EL (cell line): Measurements from ENCODE around the gene COPRS.

Experiments
- DNase-seq: peaks from one replicate; pipeline ENCODE4 v3.0.0-alpha.2; 2016

COPRS gene, protein sequence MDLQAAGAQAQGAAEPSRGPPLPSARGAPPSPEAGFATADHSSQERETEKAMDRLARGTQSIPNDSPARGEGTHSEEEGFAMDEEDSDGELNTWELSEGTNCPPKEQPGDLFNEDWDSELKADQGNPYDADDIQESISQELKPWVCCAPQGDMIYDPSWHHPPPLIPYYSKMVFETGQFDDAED

DNA sequence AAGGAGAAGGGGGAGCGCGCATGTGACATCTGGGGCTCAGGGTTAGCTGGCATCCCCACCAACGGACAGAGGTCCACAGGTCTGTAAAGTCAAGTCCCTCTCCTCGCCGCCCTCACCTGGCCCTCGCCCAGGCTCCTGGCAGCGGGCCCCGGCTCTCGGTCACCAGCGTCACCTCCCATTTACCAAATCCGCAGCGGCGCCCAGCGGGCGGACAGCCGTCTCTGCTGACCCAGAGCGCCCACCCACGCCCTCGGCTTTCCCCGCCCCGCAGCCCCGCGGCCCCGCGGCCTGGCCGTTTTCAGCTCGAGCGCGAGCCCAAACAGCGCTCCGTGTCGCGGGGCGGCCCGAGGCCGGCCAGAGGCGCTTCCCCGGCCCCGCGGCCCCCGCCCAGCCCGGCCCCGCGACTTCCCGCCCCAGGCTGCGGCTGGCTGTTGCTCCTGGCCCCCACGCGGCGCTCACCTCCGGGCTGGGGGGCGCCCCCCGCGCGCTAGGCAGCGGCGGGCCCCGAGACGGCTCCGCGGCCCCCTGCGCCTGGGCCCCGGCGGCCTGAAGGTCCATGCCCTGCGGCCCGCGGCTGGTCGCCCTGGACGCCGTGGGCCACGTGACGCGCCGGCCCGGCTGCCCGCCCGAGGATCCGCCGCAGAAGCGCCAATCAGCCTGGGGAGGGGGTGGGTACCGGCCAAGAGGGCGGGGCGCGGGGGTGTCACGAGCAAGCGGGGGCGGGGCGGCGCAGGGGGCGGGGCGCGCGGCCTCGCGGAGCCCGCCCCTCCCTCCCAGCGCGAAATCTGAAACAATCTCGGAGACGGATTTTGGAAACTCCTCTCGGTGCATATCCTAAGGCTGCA lies at the start of gene COPRS:
Gene COPRS (minus strand): TSS at position 603 of the 845 bp plus-strand sequence. CDS start 45 bp downstream, at position 558.
- DNase-seq: peak; percentile 89

DNA sequence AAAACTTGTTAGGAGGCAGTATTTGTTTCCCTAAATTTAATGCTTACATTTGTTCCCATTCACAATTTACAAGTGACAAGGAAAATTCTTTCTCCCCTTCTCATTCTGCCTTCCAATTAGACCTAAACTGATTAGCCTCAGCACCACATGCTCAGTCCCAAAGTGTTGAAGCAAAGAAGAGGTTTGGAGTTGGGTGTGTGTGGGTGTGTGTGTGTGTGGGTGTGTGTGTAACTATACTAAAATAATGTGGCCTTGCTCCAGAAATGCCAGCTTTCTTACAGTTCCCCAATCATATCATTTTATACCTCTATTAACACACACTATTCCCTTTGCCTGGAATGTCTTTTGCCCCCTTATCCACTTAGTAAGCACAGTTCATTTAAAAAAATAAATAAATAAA lies 49.3 kb upstream of the COPRS start:
- no peak for DNase-seq

DNA sequence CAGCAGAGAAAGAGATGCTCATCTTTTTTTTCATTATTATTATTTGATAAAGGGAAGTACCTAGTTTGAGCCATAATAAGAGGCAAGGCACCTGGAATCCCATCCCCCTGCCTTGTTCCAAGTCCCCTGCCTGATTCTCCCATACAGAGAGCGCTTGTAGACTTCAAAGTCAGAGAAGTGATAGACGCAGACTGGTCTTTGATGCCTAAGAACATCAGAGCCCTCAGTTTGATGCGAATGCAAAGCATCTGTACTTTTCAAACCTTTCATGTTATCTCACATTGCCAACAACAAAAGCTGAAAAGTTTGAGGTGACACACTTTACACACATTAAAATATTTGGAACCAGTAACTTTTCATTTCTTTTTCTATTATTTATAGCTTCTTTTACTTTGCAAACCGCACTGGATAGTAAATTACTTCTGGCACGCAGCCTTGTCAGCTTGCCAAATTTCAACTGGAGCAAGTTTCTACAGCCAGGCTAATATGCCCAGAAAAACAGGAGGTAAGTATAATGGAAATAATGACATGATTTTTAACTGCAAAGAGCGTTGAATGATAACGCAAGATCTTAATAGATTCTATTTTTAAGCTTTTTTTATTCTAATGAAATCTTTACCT lies 48.4 kb upstream of the COPRS start:
- DNase-seq: peak; percentile 54

DNA sequence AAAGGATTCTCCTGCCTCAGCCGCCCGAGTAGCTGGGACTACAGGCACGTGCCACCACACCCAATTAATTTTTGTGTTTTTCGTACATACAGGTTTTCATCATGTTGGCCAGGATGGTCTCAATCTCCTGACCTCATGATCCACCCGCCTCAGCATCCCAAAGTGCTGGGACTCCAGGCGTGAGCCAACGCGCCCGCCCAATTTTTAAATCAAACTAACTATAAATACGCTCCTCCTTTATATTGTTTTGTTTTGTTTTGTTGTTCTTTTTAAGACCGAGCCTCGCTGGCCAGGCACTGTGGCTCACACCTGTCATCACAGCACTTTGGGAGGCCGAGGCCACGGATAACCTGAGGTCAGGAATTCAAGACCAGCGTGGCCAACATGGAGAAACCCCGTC lies 44.4 kb upstream of the COPRS start:
- no peak for DNase-seq

DNA sequence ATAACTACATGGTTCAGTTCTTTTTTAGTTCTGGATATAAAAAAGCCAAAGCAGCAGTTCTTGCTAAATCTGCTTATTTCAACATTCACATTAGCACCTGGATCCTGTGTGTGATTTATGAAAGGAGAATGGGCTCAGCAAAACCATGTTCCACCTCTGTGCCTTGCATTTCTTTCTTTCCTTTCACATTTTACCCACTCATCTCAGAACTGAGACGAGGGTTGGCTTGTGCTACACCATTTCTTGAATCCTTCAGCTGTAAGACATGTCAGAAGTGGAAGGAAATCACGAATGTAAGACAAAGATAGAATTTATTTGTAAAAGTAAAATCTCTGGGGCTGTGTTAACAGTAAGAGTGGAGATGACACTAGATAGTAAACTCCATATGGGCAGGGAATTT lies 43.6 kb upstream of the COPRS start:
- DNase-seq: no peak

DNA sequence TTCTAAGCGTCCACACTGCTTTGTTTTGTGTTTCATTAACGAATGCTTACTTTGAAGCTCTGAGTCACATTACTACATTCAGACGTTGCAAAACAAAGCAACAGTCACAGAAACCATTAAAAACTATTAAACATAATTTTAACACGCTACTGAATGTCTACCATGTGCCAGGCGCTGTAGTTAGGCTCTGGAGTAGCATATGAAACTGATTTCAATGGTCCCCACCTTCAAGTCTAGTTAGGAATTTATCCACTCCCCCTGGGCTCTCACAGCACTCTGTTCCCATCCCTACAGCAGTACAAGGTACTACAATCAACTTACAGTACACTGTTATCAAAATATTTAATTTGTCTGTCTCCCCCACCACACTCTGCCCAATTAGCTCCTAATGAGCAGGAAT lies 41.8 kb upstream of the COPRS start:
- peak; percentile 33 for DNase-seq

DNA sequence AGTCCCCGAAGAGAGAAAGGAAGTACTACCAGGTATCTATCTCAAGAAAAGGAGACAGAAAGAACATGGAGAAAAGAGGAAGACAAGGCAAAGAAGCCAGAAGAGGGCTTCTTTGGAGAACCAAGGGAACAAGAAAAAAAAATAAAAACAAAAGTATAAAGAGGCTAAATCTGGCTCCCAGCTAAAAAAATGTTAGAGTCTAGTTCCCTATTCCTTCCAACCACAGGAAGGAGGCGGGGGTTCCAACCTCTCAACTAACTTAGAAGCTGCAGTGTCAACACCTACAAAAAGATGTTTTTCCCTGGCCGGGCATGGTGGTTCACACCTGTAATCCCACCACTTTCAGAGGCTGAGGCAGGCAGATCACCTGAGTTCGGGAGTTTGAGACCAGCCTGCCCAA lies 29.1 kb upstream of the COPRS start:
- DNase-seq: no peak

DNA sequence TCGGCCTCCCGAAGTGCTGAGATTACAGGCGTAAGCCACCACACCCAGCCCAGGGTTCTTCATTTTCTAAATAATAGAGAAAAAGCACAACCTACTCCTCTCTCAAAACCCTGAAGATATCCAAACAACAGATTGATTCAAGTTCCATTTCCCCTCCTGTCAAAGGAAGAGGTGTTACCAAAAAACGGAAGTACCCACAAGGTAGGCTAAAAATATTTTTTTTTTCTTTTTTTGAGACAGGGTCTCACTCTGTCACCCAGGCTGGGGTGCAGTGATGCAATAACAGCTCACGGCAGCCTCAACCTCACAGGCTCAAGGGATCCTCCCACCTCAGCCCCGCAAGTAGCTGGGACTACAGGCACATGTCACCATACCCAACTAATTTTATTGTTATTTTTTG lies 23.5 kb upstream of the COPRS start:
- DNase-seq: no peak

DNA sequence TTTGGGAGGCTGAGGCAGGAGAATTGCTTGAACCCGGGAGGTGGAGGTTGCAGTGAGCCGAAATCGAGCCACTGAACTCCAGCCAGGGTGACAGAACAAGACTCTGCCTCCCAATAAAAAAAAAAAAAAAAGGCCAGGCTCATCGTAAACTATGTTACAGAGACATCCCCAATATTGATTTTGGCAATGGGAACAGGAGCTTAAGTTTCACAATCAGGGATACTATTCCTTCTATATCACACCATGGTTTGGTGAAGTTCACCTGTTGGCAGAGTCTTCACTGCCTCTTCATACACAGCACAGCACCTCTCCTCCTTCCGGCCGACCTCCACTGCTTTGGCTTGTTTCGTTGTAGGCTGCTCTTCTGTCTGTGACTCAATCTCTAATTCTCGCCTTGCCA lies 21.3 kb upstream of the COPRS start:
- DNase-seq: no peak

DNA sequence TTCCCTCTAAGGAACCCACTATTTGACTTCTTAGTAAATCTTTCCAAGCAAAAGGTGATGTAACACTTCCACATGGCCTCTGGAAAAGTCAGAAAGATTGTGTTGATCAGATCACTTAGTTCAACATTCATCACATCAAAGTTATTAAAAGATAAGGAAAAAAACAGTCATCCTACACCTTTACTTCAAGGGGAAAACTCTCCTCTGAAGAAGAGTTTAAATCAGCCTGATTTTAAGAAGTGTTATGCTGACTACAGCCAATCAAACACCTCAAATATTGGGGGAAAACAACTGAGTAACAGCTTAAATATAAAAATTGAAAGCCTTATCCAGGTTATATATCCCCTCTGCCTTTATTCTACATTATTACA lies 19.6 kb upstream of the COPRS start:
- no peak for DNase-seq

DNA sequence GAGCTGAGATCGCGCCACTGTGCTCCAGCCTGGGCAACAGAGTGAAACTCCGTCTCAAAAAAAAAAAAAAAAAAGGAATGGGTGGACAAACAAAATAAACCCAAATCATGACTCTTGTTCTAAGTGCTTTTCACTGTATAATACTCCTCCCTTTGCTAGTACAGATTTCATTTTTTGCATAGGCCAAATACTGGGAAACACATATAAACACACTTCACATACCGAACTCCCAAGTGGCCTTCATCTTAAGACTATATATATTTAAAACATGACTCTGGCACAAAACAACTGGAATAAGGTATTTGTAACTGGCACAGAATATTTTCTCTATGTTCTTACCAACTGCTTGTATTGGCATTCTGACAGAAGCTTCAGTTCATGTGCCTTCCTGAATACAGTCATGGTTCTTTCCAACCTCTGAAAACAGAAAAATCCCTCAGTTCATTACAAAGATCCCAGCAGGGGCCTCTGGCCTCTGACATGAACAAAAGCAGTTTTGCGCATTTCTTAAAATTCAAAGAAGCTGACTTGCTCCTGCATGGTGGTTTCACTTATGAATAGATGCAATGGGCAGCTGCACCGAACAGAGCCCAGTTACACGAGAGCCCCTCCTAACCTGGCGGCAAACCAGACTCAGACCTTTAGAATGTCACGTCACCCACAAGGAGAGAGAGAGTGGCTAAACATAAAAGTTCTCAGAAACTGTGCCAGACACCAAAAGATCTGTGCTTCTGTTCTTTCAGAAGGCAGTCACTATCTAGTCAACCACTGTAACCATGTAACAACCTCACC lies 19.1 kb upstream of the COPRS start:
- DNase-seq: no peak

DNA sequence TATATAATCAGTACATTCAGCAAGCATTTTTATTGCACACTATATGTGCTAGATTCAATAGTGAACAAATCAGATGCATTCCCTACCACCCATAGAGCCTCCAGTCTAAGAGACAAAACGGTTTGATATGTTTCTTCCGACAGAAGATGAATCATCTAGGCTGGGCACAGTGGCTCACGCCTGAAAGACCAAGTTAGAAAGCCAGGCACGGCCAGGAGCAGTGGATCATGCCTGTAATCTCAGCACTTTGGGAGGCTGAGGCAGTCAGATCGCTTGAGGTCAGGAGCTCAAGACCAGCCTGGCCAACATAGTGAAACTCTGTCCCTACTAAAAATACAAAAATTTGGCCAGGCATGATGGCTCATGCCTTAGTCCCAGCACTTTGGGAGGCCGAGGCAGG lies 18.3 kb upstream of the COPRS start:
- DNase-seq: no peak

DNA sequence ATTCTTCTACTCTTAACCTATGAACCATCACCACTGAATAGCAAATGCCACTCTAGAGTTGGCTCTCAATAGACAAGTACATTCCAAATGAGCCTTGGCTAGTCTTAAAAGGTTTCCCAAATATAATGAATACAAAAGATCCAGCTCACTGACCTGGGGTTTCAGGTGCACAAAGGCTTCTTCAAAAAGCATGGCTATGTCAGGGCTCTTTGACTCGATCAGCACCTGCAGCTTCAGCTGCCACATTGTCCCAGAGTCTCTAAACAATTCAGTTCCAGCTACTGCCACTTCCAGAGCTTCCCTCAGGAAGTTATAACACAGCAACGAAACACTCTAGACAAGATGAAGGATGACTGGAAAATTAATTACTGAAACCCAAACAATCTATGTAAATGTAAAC lies 16.0 kb upstream of the COPRS start:
- DNase-seq: no peak

DNA sequence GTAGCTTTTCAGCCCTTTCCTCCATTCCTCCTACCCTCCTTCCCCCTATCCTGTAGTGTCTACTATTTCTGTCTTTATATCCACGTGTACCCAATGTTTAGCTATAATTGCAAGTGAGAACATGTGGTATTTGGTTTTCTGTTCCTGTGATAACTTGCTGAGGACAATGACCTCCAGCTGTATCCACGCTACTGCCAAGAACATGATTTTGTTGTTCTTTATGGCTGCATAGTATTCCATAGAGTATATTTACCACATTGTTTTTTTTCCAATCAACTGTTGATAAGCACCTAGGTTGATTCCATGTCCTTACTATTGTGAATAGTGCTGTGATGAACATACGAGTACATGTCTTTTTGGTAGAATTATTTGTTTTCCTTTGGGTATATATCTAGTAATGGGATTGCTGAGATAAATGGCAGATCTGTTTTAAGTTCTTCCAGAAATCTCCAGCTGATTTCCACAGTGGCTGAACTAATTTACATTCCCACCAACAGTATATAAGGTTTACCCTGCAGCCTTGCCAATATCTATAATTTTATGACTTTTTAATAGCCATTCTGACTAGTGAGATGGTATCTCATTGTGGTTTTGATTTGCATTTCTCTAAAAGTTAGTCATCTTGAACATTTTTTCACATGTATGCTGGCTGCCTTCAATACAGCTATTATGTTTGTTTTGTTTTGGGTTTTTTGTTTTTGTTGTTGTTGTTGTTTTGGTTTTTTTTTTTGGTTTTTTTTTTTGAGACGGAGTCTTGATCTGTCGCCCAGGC lies 10.9 kb upstream of the COPRS start:
- peak; percentile 50 for DNase-seq

DNA sequence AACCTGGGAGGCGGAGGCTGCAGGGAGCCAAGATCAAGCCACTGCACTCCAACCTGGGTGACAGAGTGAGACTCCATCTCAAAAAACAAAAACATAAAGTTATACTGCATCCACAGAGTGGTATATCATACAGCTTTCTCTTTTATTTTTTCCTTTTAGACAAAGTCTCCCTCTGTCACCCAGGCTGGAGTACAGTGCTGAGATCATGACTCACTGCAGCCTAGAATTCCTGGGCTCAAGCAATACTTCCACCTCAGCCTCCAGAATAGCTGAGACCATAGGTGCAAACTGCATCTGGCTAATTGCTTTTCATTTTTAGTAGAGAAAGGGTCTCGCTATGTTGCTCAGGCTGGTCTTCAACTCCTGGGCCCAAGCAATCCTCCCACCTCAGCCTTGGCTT lies 10.0 kb upstream of the COPRS start:
- peak; percentile 31 for DNase-seq

DNA sequence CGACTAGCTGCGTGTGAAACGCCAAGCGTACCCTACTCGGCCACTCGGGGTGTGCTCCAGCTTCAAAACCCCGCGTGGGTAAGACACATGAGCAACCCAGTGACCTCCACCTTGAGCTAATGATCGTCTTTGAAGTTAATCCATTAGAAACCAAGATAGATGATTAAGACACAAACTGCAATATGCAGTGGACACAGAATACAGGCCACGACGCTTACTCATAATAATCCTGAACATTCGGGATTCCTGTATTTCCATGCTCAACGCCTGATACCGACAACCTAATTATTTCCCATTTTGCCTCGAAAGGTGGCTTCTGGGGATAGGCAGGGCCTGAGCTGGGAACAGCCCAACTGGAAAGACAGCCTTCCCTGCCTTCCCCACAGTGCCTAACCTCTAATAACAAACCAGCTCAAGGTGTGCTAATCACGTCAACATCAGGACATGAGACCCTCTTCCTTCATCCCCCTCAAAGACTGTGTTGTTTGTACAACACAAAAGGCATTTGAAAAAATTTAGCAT lies 504 bp upstream of the COPRS start:
- DNase-seq: no peak

DNA sequence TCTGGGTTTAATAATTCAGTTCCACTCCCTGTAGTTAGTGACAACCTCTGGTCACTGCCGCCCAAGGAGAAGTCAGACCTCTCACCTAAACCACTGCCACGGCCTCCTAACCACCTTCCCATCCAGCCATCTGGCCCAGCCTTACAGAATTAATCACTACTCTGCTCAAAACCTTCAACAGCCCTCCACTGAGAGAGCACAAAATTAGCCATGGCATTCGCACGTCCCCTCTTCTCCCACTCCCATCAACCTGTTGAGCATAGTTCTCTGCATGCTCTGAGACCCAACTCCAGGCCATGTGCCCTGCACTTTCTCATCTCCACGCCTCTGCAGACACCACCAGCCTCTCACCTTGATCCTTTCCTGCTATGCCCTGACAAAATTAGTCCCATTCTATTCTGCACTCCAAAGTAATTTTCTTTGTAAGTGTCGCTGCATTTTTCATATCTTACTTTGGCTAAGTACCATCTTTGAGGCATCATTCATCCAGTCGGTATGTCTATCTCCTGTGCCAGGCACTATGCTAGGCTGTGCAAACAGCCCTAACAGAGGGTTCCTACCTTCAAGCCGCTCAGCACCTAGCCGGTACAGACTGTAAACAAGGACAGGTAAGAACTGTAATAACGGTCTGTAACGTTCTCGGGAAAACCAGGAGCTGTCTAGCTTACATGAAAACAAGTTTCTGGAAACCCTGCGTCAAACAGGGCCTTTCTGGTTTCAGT lies 963 bp downstream of the COPRS start:
- peak; percentile 27 for DNase-seq

DNA sequence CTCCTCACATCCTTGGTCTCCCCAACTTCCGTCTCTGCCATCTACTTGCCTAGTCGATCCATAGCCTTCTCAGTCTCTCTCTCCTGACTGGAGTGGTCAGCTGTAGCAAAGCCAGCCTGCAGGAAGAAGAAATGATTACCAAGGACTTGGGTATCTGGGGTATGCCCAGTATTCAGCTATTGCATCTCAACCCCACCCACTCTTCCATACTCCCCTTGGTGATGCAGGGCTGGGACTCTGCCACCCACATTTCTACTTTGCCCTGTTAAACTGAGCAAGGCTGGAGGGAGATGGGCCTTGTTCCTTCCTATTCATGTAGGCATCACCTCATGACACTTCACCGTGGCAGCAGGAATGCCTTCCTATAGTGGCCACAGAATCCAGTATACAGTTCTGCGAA lies 2.3 kb downstream of the COPRS start:
- peak; percentile 26 for DNase-seq

DNA sequence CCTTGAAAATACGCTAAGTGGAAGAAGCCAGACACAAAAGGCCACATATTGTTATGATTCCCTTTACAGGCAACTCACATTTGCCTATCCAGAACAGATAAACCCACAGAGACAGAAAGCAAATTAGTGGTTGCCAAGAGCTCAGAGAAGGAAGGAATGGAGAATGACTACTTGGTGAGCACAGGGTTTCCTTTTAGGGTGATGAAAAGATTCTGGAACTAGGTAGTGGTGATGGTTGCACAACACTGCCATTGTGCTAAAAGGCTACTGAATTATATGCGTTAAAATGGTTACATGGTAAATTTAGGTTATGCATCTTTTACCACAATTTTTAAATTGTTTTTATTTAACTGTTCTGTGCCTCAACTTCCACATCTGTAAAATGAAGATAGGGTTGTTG lies 4.4 kb downstream of the COPRS start:
- DNase-seq: no peak

DNA sequence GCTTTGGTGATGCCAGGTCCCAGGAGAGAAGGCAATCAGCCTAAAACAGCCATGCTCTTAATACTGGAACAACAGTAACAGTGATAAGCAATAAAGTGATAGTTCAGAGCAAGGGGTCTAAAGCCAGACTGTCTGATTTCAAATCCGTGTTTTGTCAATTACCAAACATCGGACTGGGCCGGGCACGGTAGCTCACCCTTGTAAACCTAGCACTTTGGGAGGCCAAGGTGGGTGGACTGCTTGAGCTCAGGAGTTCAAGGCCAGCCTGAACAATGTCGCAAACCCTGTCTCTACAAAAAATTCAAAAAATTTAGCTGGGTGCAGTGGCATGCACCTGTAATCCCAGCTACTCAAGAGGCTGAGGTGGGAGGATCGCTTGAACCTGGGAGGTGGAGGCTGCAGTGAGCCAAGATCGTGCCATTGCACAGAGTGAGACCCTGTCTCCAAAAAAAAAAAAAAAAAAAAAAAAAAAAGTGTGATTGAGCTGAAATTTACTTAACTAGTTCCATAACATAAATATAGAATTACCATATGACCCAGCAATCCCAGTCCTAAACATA lies 5.1 kb downstream of the COPRS start:
- DNase-seq: no peak

DNA sequence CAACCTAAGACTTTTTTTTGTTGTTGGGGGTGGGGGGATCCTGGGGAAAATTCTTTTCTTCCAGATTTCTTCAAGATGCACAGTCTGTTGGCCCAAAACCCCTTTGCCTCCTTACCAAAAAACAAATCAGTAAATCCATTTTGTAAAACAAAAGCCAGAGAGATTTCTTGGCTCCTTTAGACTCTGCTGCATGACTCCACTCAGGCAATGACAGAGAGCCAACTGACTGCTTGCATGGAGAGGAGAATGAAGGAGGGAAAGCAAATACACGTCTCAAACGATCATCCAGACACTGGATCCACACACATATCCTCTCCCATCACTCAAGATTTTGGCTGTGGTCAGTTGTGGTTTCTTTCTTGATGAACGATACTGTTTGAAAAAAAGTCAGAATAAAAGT lies 13.8 kb downstream of the COPRS start:
- no peak for DNase-seq
